Kidney (tissue), 14 donors: ENCODE measurements around the gene SCAF8. TPM values are rescaled to one million over a fixed set of nuclear protein-coding genes. Genes with fewer than 3 reads are reported as not detected.
A peak's percentile ranks its signal among the peaks of the same experiment; 100 is the strongest.
"Not testable (repeated sequence)": the region's sequence is repeated elsewhere in the genome, so short reads cannot be mapped to it uniquely, and the experiment has no call there.

Experiments
- DNase-seq, 5 donors: peaks; one replicate each; pipeline ENCODE4 v3.0.0-alpha.2; 2013 to 2020
- FAIRE-seq: peaks from 2 replicates; lab custom pipeline; 2012; peaks lifted over from hg19 to GRCh38; lab: Jason Lieb, UNC
- H3K27ac ChIP-seq, 2 donors: one replicate each; pipeline ENCODE4 v1.7.0; 2013; ENCODE audit warnings: low read depth in 2 of 2, low read length in 2 of 2, inconsistent platforms in 1 of 2
- H3K27me3 ChIP-seq: one replicate; pipeline ENCODE4 v1.7.1; 2013; ENCODE audit warnings: low read length, inconsistent platforms; ENCODE audit not compliant: control insufficient read depth, insufficient read depth
- H3K36me3 ChIP-seq, 3 donors: one replicate each; pipeline versions ENCODE4 v1.7.0 to v1.7.1; 2013; ENCODE audit warnings: low read length in 3 of 3, control low read depth in 1 of 3, inconsistent platforms in 1 of 3; ENCODE audit not compliant: insufficient read depth in 3 of 3, control insufficient read depth in 2 of 3
- H3K4me1 ChIP-seq, 3 donors: one replicate each; pipeline versions ENCODE4 v1.7.0 to v1.7.1; 2013; ENCODE audit warnings: low read length in 3 of 3, inconsistent platforms in 1 of 3, low read depth in 1 of 3; ENCODE audit not compliant: control insufficient read depth in 2 of 3, insufficient read depth in 2 of 3
- H3K4me3 ChIP-seq, 3 donors: one replicate each; pipeline versions ENCODE4 v1.7.0 to v1.8.1; 2013; ENCODE audit warnings: low read length in 3 of 3, control low read depth in 1 of 3, inconsistent platforms in 1 of 3
- H3K9ac ChIP-seq, 3 donors: one replicate each; pipeline versions ENCODE4 v1.7.0 to v1.7.1; 2013; ENCODE audit warnings: low read length in 3 of 3, control low read depth in 1 of 3, inconsistent platforms in 1 of 3
- H3K9me3 ChIP-seq, 3 donors: one replicate each; pipeline versions ENCODE4 v1.7.0 to v1.7.1; 2013; ENCODE audit warnings: low read length in 3 of 3, control low read depth in 1 of 3, inconsistent platforms in 1 of 3; ENCODE audit not compliant: control insufficient read depth in 2 of 3, insufficient read depth in 1 of 3
- CTCF ChIP-seq: IDR thresholded peaks from 3 replicates; pipeline ENCODE4 v1.5.1; 2012; ENCODE audit warnings: mild to moderate bottlenecking, moderate library complexity, borderline replicate concordance; ENCODE audit not compliant: insufficient read depth; ENCODE audit errors: extremely low read depth
- intact Hi-C: fragments of 100-400 bp; cut with DNase I; formaldehyde crosslinking; loops from one replicate; pipeline ENCODE4 v1.11.1; 2022
- polyA plus RNA-seq: library from polyadenylated mRNA; stranded (reverse); fragments of 350-450 nt; fragmentation: Illumina TruSeq; extraction: RNeasy Lipid Tissue Mini Kit (QIAGEN cat#74804); gene quantifications from one replicate; pipeline ENCODE4 v1.2.3, GENCODE V29; 2014; ENCODE audit warnings: low read depth, low replicate concordance; ENCODE audit not compliant: insufficient read depth
- total RNA-seq: library from RNA; stranded (reverse); fragmentation: NEBNext Ultra II Directional; extraction: Animal tissue kit (Norgen Biotek cat#: 25700); gene quantifications from one replicate; pipeline ENCODE4 v1.2.1, GENCODE V29; 2021
- donor health status: control.
- donor health status: control.
- donor health status: control.
- donor health status: control.
- donor health status: control.
- donor health status: DM: yes; HTN: yes; CAD: no.
- donor health status: Normal renal cell carcinoma (clear cell type).

SCAF8 gene
- total and polyA plus RNA-seq, 2 donors from 2014 or later = 8.3 to 52.2 TPM

- DNase-seq (no peak), FAIRE-seq (no peak)
- Histone ChIP-seq H3K9me3 (peaks cover 0 to 1% (median 0%) of the 10 kb centered on the region in 3 donors), H3K27ac (no peak overlapping the region), H3K4me3 (no peak overlapping the region), H3K27me3 (no peaks in the 10 kb centered on the region), H3K4me1 (peaks cover 3 to 31% (median 8%) of the 10 kb centered on the region in 3 donors), H3K9ac (no peak overlapping the region), H3K36me3 (no peaks in the 10 kb centered on the region)
- TF ChIP-seq CTCF = no peak
- intact Hi-C loops = no loop called here
These were observed 33.9 kb downstream of the SCAF8 start for GRCh38 chr6:154767003-154767723.

GRCh38 chr6:154768280-154768679 is 35.1 kb downstream of the SCAF8 start:
- no peak for DNase-seq
- no peaks in the 10 kb centered on the region for H3K27me3 ChIP-seq
- no peak for FAIRE-seq
- no peaks in the 10 kb centered on the region for H3K36me3 ChIP-seq
- no peak overlapping the region for H3K27ac ChIP-seq
- H3K4me1 ChIP-seq = peaks cover 3 to 27% (median 10%) of the 10 kb centered on the region in 3 donors
- no peak overlapping the region for H3K4me3 ChIP-seq
- no peak for TF ChIP-seq CTCF
- no peaks in the 10 kb centered on the region for H3K9me3 ChIP-seq
- intact Hi-C loops = no loop called here
- H3K9ac ChIP-seq = no peak overlapping the region

- H3K27ac ChIP-seq = no peak overlapping the region
- H3K27me3 ChIP-seq = no peaks in the 10 kb centered on the region
- FAIRE-seq = no peak
These were observed 40.4 kb downstream of the SCAF8 start for GRCh38 chr6:154773610-154774089.

GRCh38 chr6:154779157-154779556 is 45.9 kb downstream of the SCAF8 start:
- FAIRE-seq, H3K4me1 ChIP-seq, H3K27ac ChIP-seq, H3K27me3 ChIP-seq, H3K9ac ChIP-seq, H3K36me3 ChIP-seq, H3K4me3 ChIP-seq, intact Hi-C loops, H3K9me3 ChIP-seq: not testable (repeated sequence)
- DNase-seq = peak in 2 of 5 donors; percentile 11 to 12

More at GRCh38 chr6:154773610-154774089, 40.4 kb downstream of the SCAF8 start:
- no peak for TF ChIP-seq CTCF
- Histone ChIP-seq H3K4me3 (no peak overlapping the region), H3K4me1 (peaks cover 0 to 11% (median 5%) of the 10 kb centered on the region in 3 donors), H3K36me3 (no peaks in the 10 kb centered on the region), H3K9me3 (no peaks in the 10 kb centered on the region), H3K9ac (no peak overlapping the region)
- intact Hi-C loops = no loop called here
- no peak for DNase-seq
